Sigmoid colon (tissue), 4 donors: Measurements from ENCODE around the gene PTK7.

ENCODE experiments used
- CTCF ChIP-seq, 4 experiments: fragments of 450-650 bp in 3 of 4; fragments of 200-600 bp in 1 of 4; IDR thresholded peaks; one replicate each; pipeline ENCODE4 v1.5.1; 2016 to 2019; ENCODE audit warnings: antibody characterized with exemption in 4 of 4, mild to moderate bottlenecking in 3 of 4, moderate library complexity in 2 of 4
- EP300 ChIP-seq, 4 donors: sonication (generic); formaldehyde crosslinking; IDR thresholded peaks; one replicate each; pipeline ENCODE4 v1.6.1; 2017; ENCODE audit warnings: antibody characterized with exemption in 4 of 4
- POLR2A ChIP-seq, 2 donors: fragments of 450-650 bp; IDR thresholded peaks; one replicate each; pipeline ENCODE4 v1.6.1; 2016; ENCODE audit warnings: antibody characterized with exemption in 2 of 2, mild to moderate bottlenecking in 2 of 2, moderate library complexity in 2 of 2
- POLR2AphosphoS5 ChIP-seq, 4 donors: sonication (generic); formaldehyde crosslinking; IDR thresholded peaks; one replicate each; pipeline ENCODE4 v1.6.1; 2017; ENCODE audit warnings: antibody characterized with exemption in 4 of 4

- TF ChIP-seq CTCF (IDR thresholded peaks at IDR 0.05) (no peak), POLR2A (IDR thresholded peaks at IDR 0.05) (no peak), POLR2AphosphoS5 (IDR thresholded peaks at IDR 0.05) (no peak), EP300 (IDR thresholded peaks at IDR 0.05) (no peak)
These were observed 44.1 kb downstream of the PTK7 start for GRCh38 chr6:43120101-43120763.
